GM19351 (cell line): ENCODE data around the gene DZIP1L.
"Not testable (repeated sequence)": the region's sequence is repeated elsewhere in the genome, so short reads cannot be mapped to it uniquely, and the experiment has no call there.

Experiments used
- ATAC-seq: cut with Tn5 transposase; IDR thresholded peaks from one replicate; pipeline ENCODE4 v1.9.1; 2021; ENCODE audit warnings: mild to moderate bottlenecking, moderate library complexity; ENCODE audit not compliant: unreplicated experiment

The DZIP1L gene

GRCh38 chr3:138114988-138115971 lies at the start of gene DZIP1L:
TSS of gene DZIP1L (minus strand) at chr3:138115608. CDS start at chr3:138103971, 11,637 bp downstream.
- peak; percentile 85 for ATAC-seq

- ATAC-seq = no peak
These were observed 49.7 kb upstream of the DZIP1L start for GRCh38 chr3:138165061-138165460.

- ATAC-seq = no peak
These were observed 42.3 kb upstream of the DZIP1L start for GRCh38 chr3:138157743-138158142.

GRCh38 chr3:138154534-138154933 lies 39.1 kb upstream of the DZIP1L start:
- no peak for ATAC-seq

GRCh38 chr3:138148503-138148902 lies 33.1 kb upstream of the DZIP1L start:
- ATAC-seq = no peak

GRCh38 chr3:138142181-138142580 lies 26.8 kb upstream of the DZIP1L start:
- not testable (repeated sequence) for ATAC-seq

- ATAC-seq = no peak
These were observed 25.5 kb upstream of the DZIP1L start for GRCh38 chr3:138140940-138141339.

- no peak for ATAC-seq
These were observed 24.3 kb upstream of the DZIP1L start for GRCh38 chr3:138139691-138140090.

GRCh38 chr3:138137861-138138260 lies 22.5 kb upstream of the DZIP1L start:
- ATAC-seq = no peak

GRCh38 chr3:138136201-138136600 lies 20.8 kb upstream of the DZIP1L start:
- no peak for ATAC-seq

- no peak for ATAC-seq
These were observed 20.4 kb upstream of the DZIP1L start for GRCh38 chr3:138135833-138136194.

GRCh38 chr3:138135146-138135832 lies 19.9 kb upstream of the DZIP1L start:
- no peak for ATAC-seq

GRCh38 chr3:138132239-138132638 lies 16.8 kb upstream of the DZIP1L start, which contains the start of gene A4GNT:
TSS of gene A4GNT (minus strand) at chr3:138132390. CDS start at chr3:138131256, 1,134 bp downstream.
- no peak for ATAC-seq

GRCh38 chr3:138127636-138128365 lies 12.4 kb upstream of the DZIP1L start:
- ATAC-seq = no peak

GRCh38 chr3:138125548-138126221 lies 10.3 kb upstream of the DZIP1L start:
- ATAC-seq = no peak

- no peak for ATAC-seq
These were observed 9.4 kb upstream of the DZIP1L start for GRCh38 chr3:138124706-138125355.

GRCh38 chr3:138124188-138124587 lies 8.8 kb upstream of the DZIP1L start:
- ATAC-seq = no peak

- no peak for ATAC-seq
These were observed 4.0 kb upstream of the DZIP1L start for GRCh38 chr3:138119423-138119766.

- ATAC-seq = peak; percentile 76
These were observed 3.4 kb upstream of the DZIP1L start for GRCh38 chr3:138118612-138119422.
